ENCODE data around the gene VEGFB. TPM values are rescaled to one million over a fixed set of nuclear protein-coding genes. Genes with fewer than 3 reads are reported as not detected.

Gene VEGFB
- total RNA-seq, 4 donors from 2014 or later, result 33.6 to 87.5 (median 58.2) TPM

DNA sequence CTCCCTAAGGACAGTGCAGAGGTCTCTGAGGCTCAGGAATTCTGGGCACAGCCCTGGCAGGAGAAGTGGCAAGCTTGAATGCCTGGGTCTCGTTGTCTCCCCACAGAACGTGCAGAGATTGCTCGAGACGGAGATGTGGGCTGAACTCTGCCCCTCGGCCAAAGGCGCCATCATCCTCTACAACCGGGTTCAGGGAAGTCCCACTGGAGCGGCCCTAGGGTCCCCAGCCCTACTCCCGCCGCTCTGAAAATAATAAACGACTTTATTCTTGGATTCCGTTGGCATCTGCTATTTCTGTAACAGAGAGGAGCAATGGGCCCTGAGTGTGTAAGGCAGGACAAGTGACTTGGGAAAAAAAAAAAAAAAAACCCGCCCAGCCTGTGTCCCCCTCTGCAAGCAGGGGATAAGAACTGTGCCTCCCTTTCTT is 4.6 kb upstream of the VEGFB start:
- no peak for ATAC-seq
- no peaks in the 10 kb centered on the region for H3K36me3 ChIP-seq
- no peaks in the 10 kb centered on the region for H3K27me3 ChIP-seq
- TF ChIP-seq POLR2A (IDR thresholded peaks at IDR 0.05), result no peak
- no peak for TF ChIP-seq CTCF (IDR thresholded peaks at IDR 0.05 in 4 of 5, conservative IDR thresholded peaks at IDR 0.05 in 1 of 5)
- DNase-seq, result no peak
- intact Hi-C loops (cut with DNase I; ENCODE audit: low total_unique reads), result loop anchor here (5.0 kb wide), 1 partner anchor 62 kb away; the partner anchor contains the start of gene MACROD1
- peaks cover 44 to 48% of the 10 kb centered on the region in 2 donors for H3K4me1 ChIP-seq
- peak overlapping the region; percentile 64 to 90 (median 80) for H3K4me3 ChIP-seq
- H3K27ac ChIP-seq, result peak overlapping the region; percentile 90 to 97 (median 92)
- no peaks in the 10 kb centered on the region for H3K9me3 ChIP-seq
- in situ Hi-C loops (cut with MboI; ENCODE audit: low sequenced_read_pairs in 4 of 4), result no loop called here

DNA sequence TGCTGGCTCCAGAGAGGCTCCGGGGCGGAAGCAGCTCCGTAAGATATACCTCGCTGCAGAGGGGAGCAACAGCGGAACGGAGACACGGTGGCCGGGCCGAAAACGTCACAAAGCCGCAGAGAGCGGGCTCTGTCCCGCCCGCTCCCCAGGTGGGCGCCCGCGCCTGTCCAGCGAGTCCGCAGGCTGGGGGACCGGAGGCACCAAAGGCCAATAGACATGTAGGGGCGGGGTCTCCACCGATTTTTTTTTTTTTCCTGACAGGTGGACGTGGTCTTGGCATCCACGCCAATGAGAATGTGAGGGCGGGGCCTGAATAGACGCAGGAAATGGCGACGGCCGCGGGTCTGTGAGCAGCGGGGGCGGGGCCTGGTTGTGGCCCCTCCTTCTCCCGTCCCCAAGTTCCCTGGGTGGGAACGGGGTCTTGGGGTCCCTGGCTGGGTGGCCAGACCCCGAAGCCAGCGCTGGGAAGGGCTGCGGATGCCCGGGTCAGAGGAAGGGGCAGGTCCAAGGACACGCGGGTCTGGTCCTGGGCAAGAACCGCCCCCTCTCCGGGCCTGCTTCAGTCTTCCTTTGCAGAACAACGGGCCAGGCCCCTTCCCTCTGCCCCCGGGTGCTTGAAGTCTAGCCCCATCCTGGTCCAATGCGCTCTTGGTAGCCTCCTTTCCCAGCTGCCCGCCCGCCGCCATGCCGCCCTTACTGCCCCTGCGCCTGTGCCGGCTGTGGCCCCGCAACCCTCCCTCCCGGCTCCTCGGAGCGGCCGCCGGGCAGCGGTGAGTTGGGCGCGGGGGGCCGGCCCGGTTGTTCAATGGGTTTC is 4.0 kb upstream of the VEGFB start, which contains the start of gene DNAJC4:
TSS of gene DNAJC4 (plus strand) at position 378 of the 814 bp plus-strand sequence. CDS start at position 685, 307 bp downstream.
- Histone ChIP-seq H3K4me3 (peak within 1 kb of the TSS; percentile 64 to 90 (median 80)), H3K27me3 (no peaks in the 10 kb centered on the region), H3K36me3 (no peaks in the 10 kb centered on the region), H3K27ac (peak within 1 kb of the TSS; percentile 90 to 97 (median 92)), H3K4me1 (peaks cover 43 to 46% of the 10 kb centered on the region in 2 donors), H3K9me3 (no peaks in the 10 kb centered on the region)
- TF ChIP-seq CTCF (IDR thresholded peaks at IDR 0.05 in 4 of 5, conservative IDR thresholded peaks at IDR 0.05 in 1 of 5) (no peak), POLR2A (IDR thresholded peaks at IDR 0.05) (peak; percentile 48 to 50)
- in situ Hi-C loops (cut with MboI; ENCODE audit: low sequenced_read_pairs in 4 of 4) (no loop called here), intact Hi-C loops (cut with DNase I; ENCODE audit: low total_unique reads) (no loop called here)
- peak; percentile 60 to 72 for ATAC-seq
- DNase-seq, result peak; percentile 86 to 90

DNA sequence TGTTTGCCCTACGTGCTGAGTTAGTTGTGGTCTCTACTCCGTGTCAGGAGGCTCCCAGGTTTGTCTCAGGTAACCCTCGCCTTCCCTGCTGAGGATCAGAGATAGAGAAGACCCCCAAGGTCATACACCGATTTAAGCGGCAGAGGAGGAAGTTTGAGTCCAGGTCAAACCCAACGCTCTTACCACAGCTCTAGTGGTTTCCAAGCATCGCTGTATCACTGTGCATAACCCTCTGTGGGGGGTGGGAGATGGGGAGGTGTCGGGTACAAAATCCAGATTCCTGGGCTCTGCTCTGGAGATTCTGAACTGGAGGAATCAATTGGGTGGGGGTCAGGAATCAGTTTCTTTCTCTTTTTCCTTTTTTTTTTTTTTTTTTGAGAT is 3.4 kb upstream of the VEGFB start:
- in situ Hi-C loops (cut with MboI; ENCODE audit: low sequenced_read_pairs in 4 of 4), result no loop called here
- H3K4me1 ChIP-seq, result peaks cover 43 to 45% of the 10 kb centered on the region in 2 donors

GRCh38 chr11:64231546-64231945 is 2.8 kb upstream of the VEGFB start:
- in situ Hi-C loops (cut with MboI; ENCODE audit: low sequenced_read_pairs in 4 of 4), result no loop called here
- TF ChIP-seq POLR2A (IDR thresholded peaks at IDR 0.05) (no peak), CTCF (IDR thresholded peaks at IDR 0.05 in 4 of 5, conservative IDR thresholded peaks at IDR 0.05 in 1 of 5) (no peak)

More for the DNA sequence above, 3.4 kb upstream of the VEGFB start:
- Histone ChIP-seq H3K36me3 (no peaks in the 10 kb centered on the region), H3K27me3 (no peaks in the 10 kb centered on the region), H3K27ac (peak overlapping the region; percentile 90 to 97 (median 92)), H3K4me3 (peak overlapping the region; percentile 64 to 90 (median 80)), H3K9me3 (no peaks in the 10 kb centered on the region)
- no peak for TF ChIP-seq POLR2A (IDR thresholded peaks at IDR 0.05)
- TF ChIP-seq CTCF (IDR thresholded peaks at IDR 0.05 in 4 of 5, conservative IDR thresholded peaks at IDR 0.05 in 1 of 5), result no peak
- ATAC-seq (no peak), DNase-seq (no peak)
- intact Hi-C loops (cut with DNase I; ENCODE audit: low total_unique reads), result no loop called here

More at GRCh38 chr11:64231546-64231945, 2.8 kb upstream of the VEGFB start:
- DNase-seq, result no peak
- intact Hi-C loops (cut with DNase I; ENCODE audit: low total_unique reads), result no loop called here
- Histone ChIP-seq H3K27me3 (no peaks in the 10 kb centered on the region), H3K4me3 (no peak overlapping the region), H3K27ac (peak overlapping the region in 3 of 4 donors; percentile 90 to 97 (median 93)), H3K36me3 (no peaks in the 10 kb centered on the region), H3K4me1 (peaks cover 42 to 44% of the 10 kb centered on the region in 2 donors), H3K9me3 (no peaks in the 10 kb centered on the region)
- no peak for ATAC-seq

All from gastrocnemius medialis (tissue), 4 donors.